Measurements from ENCODE around the gene HADHB.
A peak's percentile ranks its signal among the peaks of the same experiment; 100 is the strongest.

HADHB gene

GRCh38 chr2:26244309-26245230 is at the start of gene HADHB, which contains the start of gene HADHA:
HADHB (plus strand) TSS chr2:26244939; CDS start chr2:26254255, 9,316 bp downstream.
HADHA (minus strand) TSS chr2:26244632; CDS start chr2:26244596, 36 bp downstream.
- peak; percentile 60 to 69 for DNase-seq (ENCODE audit: extremely low read depth in 1 of 2, low read depth in 1 of 2)

- no peak for DNase-seq (ENCODE audit: extremely low read depth in 1 of 2, low read depth in 1 of 2)
Measured at GRCh38 chr2:26195040-26195984, 49.4 kb upstream of the HADHB start.

- DNase-seq (ENCODE audit: extremely low read depth in 1 of 2, low read depth in 1 of 2) = no peak
Measured at GRCh38 chr2:26196683-26197418, 47.9 kb upstream of the HADHB start.

DNA sequence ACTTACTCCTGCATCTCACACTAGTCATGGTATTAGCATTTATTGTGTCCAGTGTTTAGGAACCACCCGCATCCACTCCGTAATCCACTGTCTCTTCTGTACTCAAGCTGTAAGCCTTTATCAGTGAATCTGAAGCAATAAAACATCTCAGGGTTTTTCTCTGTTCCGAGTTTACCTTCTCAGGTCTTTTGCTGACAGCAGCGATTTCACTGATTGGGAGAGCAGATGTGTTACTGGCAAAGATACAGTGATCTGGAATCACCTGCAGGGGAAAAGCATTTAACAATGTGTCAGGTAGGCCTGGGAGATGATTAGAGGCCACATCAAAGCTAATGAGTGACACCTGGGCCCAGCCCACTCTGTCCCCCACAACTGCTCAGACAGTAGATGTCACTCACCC is 47.2 kb upstream of the HADHB start:
- DNase-seq (ENCODE audit: extremely low read depth in 1 of 2, low read depth in 1 of 2) = no peak

GRCh38 chr2:26202981-26203490 is 41.7 kb upstream of the HADHB start:
- no peak for DNase-seq (ENCODE audit: extremely low read depth in 1 of 2, low read depth in 1 of 2)

- DNase-seq (ENCODE audit: extremely low read depth in 1 of 2, low read depth in 1 of 2) = no peak
Measured at GRCh38 chr2:26203906-26204305, 40.8 kb upstream of the HADHB start.

- DNase-seq (ENCODE audit: extremely low read depth in 1 of 2, low read depth in 1 of 2) = no peak
Measured at GRCh38 chr2:26212011-26212410, 32.7 kb upstream of the HADHB start.

DNA sequence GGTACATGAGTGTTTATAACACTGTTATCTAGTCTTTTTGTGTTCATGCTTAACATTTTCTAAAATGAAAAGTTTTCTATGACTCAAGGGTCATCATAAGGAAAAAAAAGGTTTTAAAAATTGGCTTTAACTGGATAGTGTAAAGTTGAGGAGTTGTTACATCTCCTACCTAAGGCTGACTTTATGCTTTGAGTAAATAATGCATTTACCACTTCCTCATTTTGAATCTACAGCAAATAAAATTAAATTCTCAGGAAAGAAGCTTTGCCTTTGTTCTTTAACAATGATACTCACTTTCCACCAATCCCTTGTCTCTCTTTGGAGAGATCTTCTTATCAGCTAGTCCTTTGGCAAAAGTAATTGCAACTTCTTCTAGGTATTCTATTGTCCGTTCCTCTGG is 30.0 kb upstream of the HADHB start:
- no peak for DNase-seq (ENCODE audit: extremely low read depth in 1 of 2, low read depth in 1 of 2)

- DNase-seq (ENCODE audit: extremely low read depth in 1 of 2, low read depth in 1 of 2) = no peak
Measured at GRCh38 chr2:26215833-26216232, 28.9 kb upstream of the HADHB start.

- no peak for DNase-seq (ENCODE audit: extremely low read depth in 1 of 2, low read depth in 1 of 2)
Measured at GRCh38 chr2:26216587-26216986, 28.2 kb upstream of the HADHB start.

- no peak for DNase-seq (ENCODE audit: extremely low read depth in 1 of 2, low read depth in 1 of 2)
Measured at GRCh38 chr2:26217720-26218119, 27.0 kb upstream of the HADHB start.

DNA sequence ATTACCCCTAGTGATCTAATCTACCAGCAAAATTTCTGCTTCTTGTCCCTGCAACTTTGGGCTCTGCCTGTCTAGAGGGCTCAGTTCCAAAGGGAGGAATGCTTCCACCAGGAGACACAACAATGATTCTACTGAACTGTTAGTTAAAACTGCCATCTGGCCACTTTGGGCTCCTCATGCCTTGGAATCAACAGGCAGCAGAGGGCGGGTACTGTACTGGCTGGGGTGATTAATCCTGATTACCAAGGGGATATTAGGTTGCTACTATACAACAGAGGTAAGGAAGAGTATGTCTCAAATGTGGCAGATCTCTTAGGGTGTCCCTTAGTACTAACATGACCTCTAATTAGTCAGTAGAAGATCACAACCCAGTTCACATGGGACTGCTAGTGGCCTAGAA is 21.7 kb upstream of the HADHB start:
- no peak for DNase-seq (ENCODE audit: extremely low read depth in 1 of 2, low read depth in 1 of 2)

GRCh38 chr2:26224095-26224494 is 20.6 kb upstream of the HADHB start:
- no peak for DNase-seq (ENCODE audit: extremely low read depth in 1 of 2, low read depth in 1 of 2)

DNA sequence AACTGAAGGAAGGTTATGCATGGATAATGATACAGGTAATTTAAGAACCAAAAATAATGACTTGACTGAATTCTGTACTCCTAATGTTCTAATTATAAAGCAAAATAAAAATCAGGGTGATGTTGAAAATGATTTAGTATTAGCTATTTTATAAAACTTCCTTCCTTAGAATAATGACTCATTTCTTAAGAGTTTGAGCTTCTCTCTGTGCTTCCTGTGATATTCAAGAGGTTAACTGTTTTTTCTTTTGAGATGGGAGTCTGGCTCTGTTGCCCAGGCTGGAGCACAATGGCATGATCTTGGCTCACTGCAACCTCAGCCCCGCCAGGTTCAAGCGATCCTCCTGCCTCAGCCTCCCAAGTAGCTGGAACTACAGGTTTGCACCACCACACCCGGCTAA is 15.1 kb upstream of the HADHB start:
- no peak for DNase-seq (ENCODE audit: extremely low read depth in 1 of 2, low read depth in 1 of 2)

GRCh38 chr2:26230806-26231205 is 13.9 kb upstream of the HADHB start:
- DNase-seq (ENCODE audit: extremely low read depth in 1 of 2, low read depth in 1 of 2) = no peak

- no peak for DNase-seq (ENCODE audit: extremely low read depth in 1 of 2, low read depth in 1 of 2)
Measured at GRCh38 chr2:26235089-26235488, 9.7 kb upstream of the HADHB start.

GRCh38 chr2:26237868-26238267 is 6.9 kb upstream of the HADHB start:
- no peak for DNase-seq (ENCODE audit: extremely low read depth in 1 of 2, low read depth in 1 of 2)

DNA sequence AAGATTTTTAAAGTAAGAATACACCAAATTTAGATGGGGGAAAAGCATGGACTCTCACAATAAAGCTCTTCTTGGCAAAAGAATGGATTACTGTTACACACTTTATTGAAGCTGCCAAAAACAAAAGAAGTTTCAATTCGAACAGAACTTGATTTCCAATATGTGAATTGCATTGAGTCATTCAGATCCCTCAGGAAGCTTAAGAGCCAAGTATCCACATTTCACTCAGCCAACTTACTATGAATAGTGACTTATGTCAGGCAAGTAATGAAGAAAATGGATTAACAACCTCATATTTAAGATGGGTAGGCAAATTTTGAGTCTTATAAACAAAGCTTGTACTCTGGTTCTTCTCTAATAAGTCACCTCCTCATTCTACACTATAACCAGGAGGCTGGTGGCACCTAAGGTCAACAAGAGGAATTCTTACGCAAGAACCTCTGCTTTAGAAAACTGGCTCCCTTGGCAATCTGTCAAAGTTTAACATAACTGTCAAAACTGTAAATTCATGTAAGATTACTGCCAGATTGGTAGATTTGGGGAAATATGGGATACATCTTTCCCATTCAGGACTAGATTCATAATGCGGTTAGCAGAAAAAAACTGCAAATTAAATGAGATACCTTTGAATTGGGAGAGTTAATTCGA is 6.3 kb upstream of the HADHB start:
- no peak for DNase-seq (ENCODE audit: extremely low read depth in 1 of 2, low read depth in 1 of 2)

DNA sequence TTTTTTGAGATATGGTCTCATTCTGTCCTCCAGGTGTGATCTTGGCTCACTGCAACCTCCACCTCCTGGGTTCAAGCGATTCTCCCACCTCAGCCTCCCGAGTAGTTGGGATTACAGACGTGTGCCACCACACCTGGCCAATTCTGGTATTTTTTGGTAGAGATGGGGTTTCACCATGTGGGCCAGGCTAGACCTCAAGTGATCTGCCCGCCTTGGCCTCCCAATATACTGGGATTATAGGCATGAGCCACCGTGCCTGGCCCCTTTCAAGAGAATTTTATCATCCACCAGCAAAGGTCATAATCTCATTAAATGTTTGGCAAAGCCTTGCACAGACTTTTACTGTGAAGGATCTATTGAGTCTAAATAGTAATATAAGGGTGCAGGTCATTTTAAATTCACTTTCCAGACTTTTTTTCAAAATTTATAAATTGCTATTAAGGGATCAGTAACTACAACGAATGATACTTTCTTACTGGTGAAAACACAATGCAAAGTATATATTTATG is 2.8 kb upstream of the HADHB start:
- no peak for DNase-seq (ENCODE audit: extremely low read depth in 1 of 2, low read depth in 1 of 2)

All from activated CD8-positive, alpha-beta memory T cell treated with anti-CD3 and anti-CD28 coated beads for 1 hour (primary cell).